ENCODE measurements around the gene FAM98B.

FAM98B gene

GRCh38 chr15:38509152-38509551 lies 55.2 kb downstream of the FAM98B start:
- no peak for DNase-seq

GRCh38 chr15:38512901-38513300 lies 59.0 kb downstream of the FAM98B start:
- no peak for DNase-seq

GRCh38 chr15:38514601-38515000 lies 60.7 kb downstream of the FAM98B start:
- DNase-seq: no peak

- DNase-seq: no peak
Observed at GRCh38 chr15:38516626-38517025, 62.7 kb downstream of the FAM98B start.

- DNase-seq: no peak
Observed at GRCh38 chr15:38517312-38517975, 63.5 kb downstream of the FAM98B start.

- DNase-seq: no peak
Observed at GRCh38 chr15:38518084-38518483, 64.2 kb downstream of the FAM98B start.

GRCh38 chr15:38520035-38520434 lies 66.1 kb downstream of the FAM98B start:
- DNase-seq: no peak

- no peak for DNase-seq
Observed at GRCh38 chr15:38521316-38521715, 67.4 kb downstream of the FAM98B start.

GRCh38 chr15:38522922-38523321 lies 69.0 kb downstream of the FAM98B start:
- no peak for DNase-seq

- DNase-seq: no peak
Observed at GRCh38 chr15:38524156-38524555, 70.2 kb downstream of the FAM98B start.

GRCh38 chr15:38525489-38525888 lies 71.6 kb downstream of the FAM98B start:
- no peak for DNase-seq

GRCh38 chr15:38526158-38526557 lies 72.2 kb downstream of the FAM98B start:
- no peak for DNase-seq

GRCh38 chr15:38528294-38528693 lies 74.4 kb downstream of the FAM98B start:
- no peak for DNase-seq

- no peak for DNase-seq
Observed at GRCh38 chr15:38530113-38530512, 76.2 kb downstream of the FAM98B start.

- DNase-seq: no peak
Observed at GRCh38 chr15:38531509-38531908, 77.6 kb downstream of the FAM98B start.

GRCh38 chr15:38532728-38533127 lies 78.8 kb downstream of the FAM98B start:
- no peak for DNase-seq

GRCh38 chr15:38533416-38533915 lies 79.5 kb downstream of the FAM98B start:
- no peak for DNase-seq

- DNase-seq: no peak
Observed at GRCh38 chr15:38533926-38534325, 80.0 kb downstream of the FAM98B start.

GRCh38 chr15:38534691-38535090 lies 80.8 kb downstream of the FAM98B start:
- no peak for DNase-seq

GRCh38 chr15:38535491-38536200 lies 81.7 kb downstream of the FAM98B start:
- no peak for DNase-seq

- DNase-seq: no peak
Observed at GRCh38 chr15:38536201-38536676, 82.3 kb downstream of the FAM98B start.

All from DMS 273 treated with DMSO at 0.1 percent for 48 hours (cell line).